ENCODE data around the gene TACC3. TPM values are rescaled to one million over a fixed set of nuclear protein-coding genes. Genes with fewer than 3 reads are reported as not detected.

The TACC3 gene
- total and polyA plus RNA-seq, 2 of the 8 experiments (the other 6 are each of a cell fraction or from before 2014, with no cell fraction given), result 73.8 to 148 TPM

DNA sequence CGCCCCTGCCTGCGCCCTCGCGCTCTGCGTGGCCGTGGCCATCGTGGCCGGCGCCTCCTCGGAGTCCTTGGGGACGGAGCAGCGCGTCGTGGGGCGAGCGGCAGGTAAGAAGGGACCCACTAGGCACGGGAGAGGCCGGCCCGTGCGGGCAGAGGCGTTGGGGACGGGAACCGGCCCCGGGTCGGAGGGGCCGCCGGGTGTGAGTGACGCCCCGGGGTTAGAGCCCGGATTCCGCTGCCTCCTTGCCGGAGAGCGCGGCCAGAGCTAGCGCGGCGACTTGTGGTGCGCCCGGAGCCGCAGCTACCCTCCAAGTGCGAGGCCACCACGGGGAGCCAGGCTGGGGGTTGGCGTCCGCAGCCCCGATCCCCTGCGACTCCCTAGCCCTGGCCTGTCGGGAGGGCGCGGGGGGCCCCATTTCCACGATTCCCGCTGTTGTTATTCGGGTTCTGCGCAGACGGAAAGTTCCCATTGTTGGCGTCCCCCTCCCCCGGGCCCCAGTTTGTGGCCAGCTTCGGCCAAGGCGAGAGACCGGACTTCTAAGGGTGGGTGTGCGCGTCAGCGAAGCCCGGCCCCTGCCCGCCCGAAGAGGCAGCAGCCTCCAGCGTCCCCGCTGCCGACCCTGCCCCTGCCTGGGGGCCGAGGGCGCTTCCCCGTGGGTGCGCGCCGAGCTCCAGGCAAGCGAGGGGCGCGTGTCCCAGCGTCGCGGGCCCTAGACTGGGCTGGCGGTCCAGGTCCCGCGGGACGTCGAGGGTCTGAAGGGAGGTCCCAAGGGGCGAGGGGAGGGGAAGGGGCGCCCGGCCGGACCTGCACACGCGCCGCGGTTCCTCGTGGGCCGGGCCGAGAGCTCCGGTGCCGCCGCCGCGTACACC is 72.9 kb downstream of the TACC3 start (continued):
- TF ChIP-seq SUZ12 (IDR thresholded peaks at IDR 0.05; ENCODE audit: low read length), result peak; percentile 73
- no peak for TF ChIP-seq YY1 (IDR thresholded peaks at IDR 0.05; ENCODE audit: low read depth, low read length)

Small RNA genes within 50 kb of the gene (small RNA-seq; reads per million reads assigned to genes)
- gene RF00019 (ENCODE audit: insufficient read depth), result not detected

Other genes with a start within 250 kb of the TACC3 start
- 2.0 and 2.8 TPM in 2 replicates for gene FAM53A, start 37.2 kb upstream of the TACC3 start, total RNA-seq (2021; fragmentation: NEBNext Ultra II Directional; extraction: Animal tissue kit (Norgen Biotek cat#: 25700))
- gene FAM53A, start 37.2 kb upstream of the TACC3 start, polyA plus RNA-seq (2011; rRNA removed), result 1.9 and 2.5 TPM in 2 replicates
- 45.1 and 49.0 TPM in 2 replicates for gene SLBP, start 9.2 kb upstream of the TACC3 start, total RNA-seq (2021; fragmentation: NEBNext Ultra II Directional; extraction: Animal tissue kit (Norgen Biotek cat#: 25700))
- gene SLBP, start 9.2 kb upstream of the TACC3 start, polyA plus RNA-seq (2011; rRNA removed), result 24.6 and 44.1 TPM in 2 replicates
- gene TMEM129, start 198 bp upstream of the TACC3 start, total RNA-seq (2021; fragmentation: NEBNext Ultra II Directional; extraction: Animal tissue kit (Norgen Biotek cat#: 25700)), result 28.5 and 31.5 TPM in 2 replicates
- gene TMEM129, start 198 bp upstream of the TACC3 start, polyA plus RNA-seq (2011; rRNA removed), result 58.7 and 89.1 TPM in 2 replicates
- 19.5 TPM in 2 replicates for gene FGFR3, start 71.8 kb downstream of the TACC3 start, total RNA-seq (2021; fragmentation: NEBNext Ultra II Directional; extraction: Animal tissue kit (Norgen Biotek cat#: 25700))
- gene FGFR3, start 71.8 kb downstream of the TACC3 start, polyA plus RNA-seq (2011; rRNA removed), result 9.0 and 18.6 TPM in 2 replicates
- 50.1 and 53.1 TPM in 2 replicates for gene LETM1, start 134.6 kb downstream of the TACC3 start, total RNA-seq (2021; fragmentation: NEBNext Ultra II Directional; extraction: Animal tissue kit (Norgen Biotek cat#: 25700))
- gene LETM1, start 134.6 kb downstream of the TACC3 start, polyA plus RNA-seq (2011; rRNA removed), result 19.8 and 30.6 TPM in 2 replicates
- 129 TPM in 2 replicates for gene NSD2, start 149.9 kb downstream of the TACC3 start, total RNA-seq (2021; fragmentation: NEBNext Ultra II Directional; extraction: Animal tissue kit (Norgen Biotek cat#: 25700))
- gene NSD2, start 149.9 kb downstream of the TACC3 start, polyA plus RNA-seq (2011; rRNA removed), result 26.7 and 40.3 TPM in 2 replicates